DMS53 treated with DMSO at 0.1 percent for 48 hours (cell line): ENCODE measurements around the gene BMP4.

Experiments
- DNase-seq: peaks from one replicate; lab custom pipeline; 2025; ENCODE audit not compliant: unreplicated experiment; lab: John Stamatoyannopoulos, UW

BMP4 gene

DNA sequence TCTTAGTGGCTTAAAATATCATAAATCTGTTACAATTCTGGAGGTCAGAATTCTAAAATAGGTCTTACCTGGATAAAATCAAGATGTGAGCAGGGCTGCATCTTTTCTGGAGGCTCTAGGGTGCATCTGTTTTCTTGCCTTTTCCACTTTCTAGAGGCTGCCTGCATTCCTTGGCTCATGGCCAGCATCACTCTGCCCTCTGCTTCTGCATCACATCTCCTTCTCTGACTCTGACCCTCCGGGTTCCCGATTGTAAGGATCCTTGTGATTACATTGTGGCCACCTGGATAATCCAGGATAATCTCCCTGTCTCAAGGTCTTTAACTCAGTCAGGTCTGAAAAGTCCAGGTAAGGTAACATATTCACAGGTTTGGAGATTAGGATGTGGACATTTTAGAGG lies 11.0 kb upstream of the BMP4 start:
- no peak for DNase-seq

DNA sequence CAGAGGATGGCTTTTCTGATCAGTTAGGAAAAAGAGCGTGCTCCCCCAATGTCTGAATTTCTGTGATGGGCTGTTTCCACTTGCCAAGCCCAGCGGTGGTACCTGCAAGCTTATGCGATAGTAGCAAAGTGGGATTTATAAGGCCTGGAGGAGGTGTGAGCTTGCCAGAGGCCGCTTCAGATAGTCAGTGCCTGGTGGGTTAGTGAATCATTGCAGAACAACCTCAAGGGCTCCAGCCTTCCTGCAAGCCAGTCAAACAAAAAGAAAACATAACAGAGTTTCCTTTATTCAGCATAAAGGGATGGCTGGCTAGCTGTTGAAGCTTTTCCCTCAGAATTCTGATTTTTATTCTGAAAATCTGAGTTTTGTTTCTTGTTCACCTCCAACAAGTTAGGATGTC lies 7.6 kb upstream of the BMP4 start:
- no peak for DNase-seq

GRCh38 chr14:53963320-53964227 lies 6.9 kb upstream of the BMP4 start:
- DNase-seq = peak; percentile 75

DNA sequence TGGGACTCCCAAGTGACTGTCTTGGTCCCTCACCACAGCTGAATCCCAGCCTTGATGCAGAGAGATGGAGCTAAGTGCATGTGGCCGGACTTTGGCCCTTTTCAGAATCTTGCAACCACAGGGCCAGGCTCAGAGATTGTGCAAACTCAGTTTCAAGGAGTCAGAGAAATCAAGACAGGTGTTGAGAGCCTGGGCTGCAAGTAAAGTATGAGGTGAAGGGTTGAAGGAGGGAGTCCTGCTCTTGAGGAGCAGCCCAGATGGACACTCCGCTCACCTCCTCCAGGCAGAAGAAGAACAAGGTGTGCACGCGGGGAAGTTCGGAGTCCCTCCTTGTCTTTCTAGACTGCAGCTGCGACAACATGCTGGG lies 6.3 kb upstream of the BMP4 start:
- no peak for DNase-seq

GRCh38 chr14:53958628-53959027 lies 2.0 kb upstream of the BMP4 start:
- no peak for DNase-seq

GRCh38 chr14:53957739-53958138 lies 1.1 kb upstream of the BMP4 start:
- DNase-seq = no peak

DNA sequence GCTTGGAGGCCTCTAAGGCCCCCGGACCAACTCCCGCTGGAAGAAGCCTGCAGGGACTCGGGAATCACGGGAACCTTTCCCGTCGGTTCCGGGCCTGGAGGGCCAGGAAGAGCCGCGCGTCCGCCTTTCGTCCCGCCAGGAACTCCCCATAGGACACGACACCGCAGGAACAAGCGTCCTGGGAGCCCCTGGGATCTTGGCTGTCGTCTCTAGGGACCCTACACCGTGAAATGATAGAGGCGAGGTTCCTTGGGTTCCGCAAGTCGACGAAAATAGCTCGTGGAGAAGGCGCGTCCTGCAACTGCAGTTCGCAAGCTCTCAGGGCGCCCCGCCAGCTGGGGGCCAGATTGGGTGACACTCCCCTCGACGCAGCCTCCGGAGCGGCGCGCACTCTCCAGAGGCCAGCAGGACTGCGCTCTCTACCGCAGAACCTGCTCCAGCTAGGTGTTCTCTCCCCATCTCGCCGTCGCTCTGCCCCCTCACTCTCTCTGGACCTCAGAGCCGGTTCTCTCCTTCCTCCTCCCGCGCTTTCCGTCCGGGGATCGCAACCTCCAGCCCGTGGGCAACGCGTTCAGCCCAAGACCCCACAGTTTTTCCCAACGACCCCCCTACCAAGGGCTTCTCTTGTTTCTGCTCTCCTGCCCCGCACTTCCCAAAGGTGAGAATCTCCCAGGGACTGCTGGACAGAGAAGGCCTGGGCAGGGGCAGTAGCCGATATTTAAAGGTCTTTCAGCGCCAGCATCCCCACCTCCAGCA lies 776 bp downstream of the BMP4 start:
- DNase-seq = peak; percentile 51

GRCh38 chr14:53955229-53955556 lies 1.4 kb downstream of the BMP4 start:
- DNase-seq = no peak

- no peak for DNase-seq
These were observed 1.9 kb downstream of the BMP4 start for GRCh38 chr14:53954551-53955228.

DNA sequence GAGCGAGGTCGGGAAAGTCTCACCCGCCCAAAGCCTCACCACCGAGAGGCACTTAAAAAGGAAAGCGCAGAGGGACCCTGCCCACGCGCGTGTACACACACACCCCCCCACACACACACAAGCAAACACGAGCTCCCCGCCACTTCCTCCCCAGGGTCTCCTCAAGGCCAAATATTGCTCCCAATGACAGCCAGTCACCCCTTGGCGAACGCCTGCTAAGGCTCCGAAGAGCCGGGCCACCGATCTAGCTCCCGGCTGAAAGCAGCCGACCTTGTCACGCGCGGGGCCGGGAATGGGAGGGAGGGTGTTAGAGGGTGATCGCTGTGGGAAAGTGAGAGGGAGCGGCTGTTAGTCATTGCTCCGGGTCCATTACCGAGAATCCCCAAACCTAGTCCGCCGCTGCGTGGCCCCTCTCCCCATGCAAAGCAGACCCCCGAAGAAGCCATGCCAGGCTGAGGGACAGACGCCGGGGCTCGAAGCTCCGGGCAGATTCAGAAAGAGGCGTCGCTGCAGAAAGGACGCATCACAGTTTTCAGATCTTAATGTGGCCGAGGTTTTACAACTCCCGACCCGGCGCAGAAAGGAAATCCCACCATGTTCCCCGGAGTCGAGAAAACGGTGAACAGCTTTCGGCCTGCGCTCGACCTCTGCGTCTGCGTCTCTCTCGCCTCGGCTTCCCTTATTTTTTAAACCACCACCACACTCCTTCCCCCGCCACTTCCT lies 2.6 kb downstream of the BMP4 start:
- DNase-seq = peak; percentile 37

GRCh38 chr14:53953002-53953827 lies 3.4 kb downstream of the BMP4 start:
- DNase-seq = peak; percentile 27

GRCh38 chr14:53952533-53952932 lies 4.1 kb downstream of the BMP4 start:
- DNase-seq = no peak

DNA sequence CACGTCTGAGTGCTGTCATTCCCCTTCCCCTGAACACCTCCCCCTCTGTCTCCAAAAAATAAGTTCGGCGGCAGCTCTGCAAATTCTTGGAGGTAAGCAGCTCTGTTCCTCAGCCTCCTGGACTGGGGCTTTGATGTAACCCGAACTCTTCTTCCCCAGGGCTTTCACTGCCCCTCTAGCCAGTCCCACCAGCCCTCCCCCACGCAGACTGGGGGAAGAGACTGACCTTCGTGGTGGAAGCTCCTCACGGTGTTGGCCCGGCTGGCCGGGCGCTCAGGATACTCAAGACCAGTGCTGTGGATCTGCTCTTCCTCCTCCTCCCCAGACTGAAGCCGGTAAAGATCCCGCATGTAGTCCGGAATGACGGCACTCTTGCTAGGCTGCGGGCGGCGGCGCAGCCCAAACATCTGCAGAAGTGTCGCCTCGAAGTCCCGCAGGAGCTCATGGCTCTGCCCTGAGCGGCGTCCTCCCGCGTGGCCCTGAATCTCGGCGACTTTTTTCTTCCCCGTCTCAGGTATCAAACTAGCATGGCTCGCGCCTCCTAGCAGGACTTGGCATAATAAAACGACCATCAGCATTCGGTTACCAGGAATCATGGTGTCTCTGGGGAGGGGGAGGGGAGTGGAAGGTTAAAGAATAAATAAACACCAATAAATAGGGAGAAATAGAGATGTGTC lies 4.9 kb downstream of the BMP4 start:
- no peak for DNase-seq

- DNase-seq = no peak
These were observed 5.4 kb downstream of the BMP4 start for GRCh38 chr14:53951243-53951626.

- no peak for DNase-seq
These were observed 6.4 kb downstream of the BMP4 start for GRCh38 chr14:53950031-53950793.

GRCh38 chr14:53949201-53949600 lies 7.4 kb downstream of the BMP4 start:
- no peak for DNase-seq

DNA sequence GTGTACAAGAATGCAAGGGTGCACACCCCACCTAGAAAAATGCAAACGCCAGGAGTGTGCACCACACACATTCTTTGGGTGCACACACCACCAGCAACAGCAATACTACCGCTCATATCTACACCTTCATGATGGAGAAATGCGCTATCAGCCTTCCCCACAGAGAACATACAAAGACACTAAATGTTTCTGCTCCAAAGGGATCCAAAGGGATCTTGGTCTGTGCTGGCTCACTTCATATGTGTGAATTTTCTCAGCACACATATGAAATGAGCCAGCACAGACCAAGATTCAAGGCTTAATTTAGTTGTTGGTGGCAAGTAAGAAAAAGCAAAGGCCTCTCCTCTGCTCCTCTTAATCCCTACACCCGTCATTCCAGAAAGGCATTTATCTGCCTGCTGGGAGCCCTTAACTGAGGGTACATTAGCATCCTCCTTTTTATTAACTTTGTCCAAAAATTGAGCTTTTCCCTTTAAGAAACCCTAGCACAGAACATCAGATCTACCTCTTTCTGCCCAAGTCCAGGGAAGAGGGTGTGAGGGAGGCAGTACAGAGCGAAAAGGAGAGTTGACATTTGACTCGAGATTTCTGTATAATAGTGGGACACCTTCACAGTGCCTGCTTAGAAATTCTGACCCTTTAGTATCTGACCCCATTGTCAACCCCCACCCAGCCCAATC lies 8.3 kb downstream of the BMP4 start:
- no peak for DNase-seq

- no peak for DNase-seq
These were observed 9.0 kb downstream of the BMP4 start for GRCh38 chr14:53947452-53948204.
